HG03457 (cell line): ENCODE data around the gene LENG9.

Experiments
- ATAC-seq: cut with Tn5 transposase; IDR thresholded peaks from one replicate; pipeline ENCODE4 v1.9.1; 2021; ENCODE audit warnings: moderate number of reproducible peaks; ENCODE audit not compliant: unreplicated experiment

The LENG9 gene

GRCh38 chr19:54444737-54445136 is 18.8 kb downstream of the LENG9 start:
- no peak for ATAC-seq

- no peak for ATAC-seq
Measured at GRCh38 chr19:54440641-54441040, 22.9 kb downstream of the LENG9 start.

GRCh38 chr19:54439174-54439851 is 24.3 kb downstream of the LENG9 start:
- ATAC-seq = no peak

- ATAC-seq = no peak
Measured at GRCh38 chr19:54436628-54437252, 26.8 kb downstream of the LENG9 start.

- ATAC-seq = no peak
Measured at GRCh38 chr19:54436031-54436523, 27.5 kb downstream of the LENG9 start.

- no peak for ATAC-seq
Measured at GRCh38 chr19:54435551-54436016, 28.0 kb downstream of the LENG9 start.

GRCh38 chr19:54434873-54435214 is 28.7 kb downstream of the LENG9 start:
- ATAC-seq = no peak

GRCh38 chr19:54434112-54434872 is 29.3 kb downstream of the LENG9 start:
- ATAC-seq = no peak

GRCh38 chr19:54433697-54434096 is 29.9 kb downstream of the LENG9 start:
- ATAC-seq = no peak

- no peak for ATAC-seq
Measured at GRCh38 chr19:54432144-54432738, 31.3 kb downstream of the LENG9 start.

- ATAC-seq = no peak
Measured at GRCh38 chr19:54431255-54431838, 32.2 kb downstream of the LENG9 start.

GRCh38 chr19:54430306-54431254 is 33.0 kb downstream of the LENG9 start:
- no peak for ATAC-seq

- ATAC-seq = no peak
Measured at GRCh38 chr19:54429545-54430227, 33.9 kb downstream of the LENG9 start.

- ATAC-seq = no peak
Measured at GRCh38 chr19:54429176-54429495, 34.4 kb downstream of the LENG9 start.

- no peak for ATAC-seq
Measured at GRCh38 chr19:54428323-54429175, 35.0 kb downstream of the LENG9 start.

- no peak for ATAC-seq
Measured at GRCh38 chr19:54427586-54427985, 36.0 kb downstream of the LENG9 start.

GRCh38 chr19:54426291-54426931 is 37.2 kb downstream of the LENG9 start:
- no peak for ATAC-seq

GRCh38 chr19:54425382-54425723 is 38.2 kb downstream of the LENG9 start:
- no peak for ATAC-seq
